Activated gamma-delta T cell treated with anti-CD3 and anti-CD28 coated beads, Interleukin-2, amount 50 U/mL, for 16 hours (primary cell): Measurements from ENCODE around the gene CYP2D6.
"Not testable (repeated sequence)": the region's sequence is repeated elsewhere in the genome, so short reads cannot be mapped to it uniquely, and the experiment has no call there.

ENCODE experiments used
- DNase-seq: peaks from one replicate; pipeline ENCODE4 v3.0.0-alpha.2; 2020; ENCODE audit warnings: low read depth

Gene CYP2D6

GRCh38 chr22:42158456-42159132 lies 28.0 kb upstream of the CYP2D6 start:
- no peak for DNase-seq

GRCh38 chr22:42156598-42156997 lies 26.0 kb upstream of the CYP2D6 start:
- no peak for DNase-seq

GRCh38 chr22:42156121-42156520 lies 25.5 kb upstream of the CYP2D6 start:
- DNase-seq: no peak

- no peak for DNase-seq
Observed at GRCh38 chr22:42155053-42155543, 24.5 kb upstream of the CYP2D6 start.

- no peak for DNase-seq
Observed at GRCh38 chr22:42154293-42155052, 23.9 kb upstream of the CYP2D6 start.

- DNase-seq: no peak
Observed at GRCh38 chr22:42152661-42153270, 22.2 kb upstream of the CYP2D6 start.

GRCh38 chr22:42151924-42152635 lies 21.5 kb upstream of the CYP2D6 start:
- no peak for DNase-seq

GRCh38 chr22:42150727-42151590 lies 20.3 kb upstream of the CYP2D6 start:
- DNase-seq: no peak

- not testable (repeated sequence) for DNase-seq
Observed at GRCh38 chr22:42149798-42150197, 19.2 kb upstream of the CYP2D6 start.

GRCh38 chr22:42145175-42145574 lies 14.6 kb upstream of the CYP2D6 start:
- no peak for DNase-seq

GRCh38 chr22:42143859-42144822 lies 13.5 kb upstream of the CYP2D6 start:
- DNase-seq: not testable (repeated sequence)

GRCh38 chr22:42142771-42143461 lies 12.3 kb upstream of the CYP2D6 start:
- DNase-seq: no peak

GRCh38 chr22:42141307-42142057 lies 10.9 kb upstream of the CYP2D6 start:
- not testable (repeated sequence) for DNase-seq

GRCh38 chr22:42140153-42140552 lies 9.5 kb upstream of the CYP2D6 start:
- DNase-seq: not testable (repeated sequence)

GRCh38 chr22:42139508-42139907 lies 8.9 kb upstream of the CYP2D6 start:
- DNase-seq: not testable (repeated sequence)

- DNase-seq: no peak
Observed at GRCh38 chr22:42138972-42139371, 8.4 kb upstream of the CYP2D6 start.

- DNase-seq: no peak
Observed at GRCh38 chr22:42138122-42138770, 7.6 kb upstream of the CYP2D6 start.

GRCh38 chr22:42135688-42136087 lies 5.1 kb upstream of the CYP2D6 start:
- not testable (repeated sequence) for DNase-seq
